Epithelial cell of esophagus (primary cell): Measurements from ENCODE around the gene HNRNPUL1.

Experiments used
- DNase-seq: peaks from one replicate; pipeline ENCODE4 v3.0.0; 2010; ENCODE audit warnings: low read depth
- H3K4me3 ChIP-seq: 2 replicates; pipeline ENCODE4 v1.5.1; 2011; ENCODE audit warnings: mild to moderate bottlenecking, low read length, control low read depth
- TF ChIP-seq, protein P1 (sequence below): IDR thresholded peaks from 2 replicates; pipeline ENCODE4 v1.5.1; 2011; ENCODE audit warnings: low read depth, mild to moderate bottlenecking, low read length, control low read depth, inconsistent platforms; ENCODE audit not compliant: insufficient read depth; ENCODE audit errors: missing control alignments

Gene HNRNPUL1

DNA sequence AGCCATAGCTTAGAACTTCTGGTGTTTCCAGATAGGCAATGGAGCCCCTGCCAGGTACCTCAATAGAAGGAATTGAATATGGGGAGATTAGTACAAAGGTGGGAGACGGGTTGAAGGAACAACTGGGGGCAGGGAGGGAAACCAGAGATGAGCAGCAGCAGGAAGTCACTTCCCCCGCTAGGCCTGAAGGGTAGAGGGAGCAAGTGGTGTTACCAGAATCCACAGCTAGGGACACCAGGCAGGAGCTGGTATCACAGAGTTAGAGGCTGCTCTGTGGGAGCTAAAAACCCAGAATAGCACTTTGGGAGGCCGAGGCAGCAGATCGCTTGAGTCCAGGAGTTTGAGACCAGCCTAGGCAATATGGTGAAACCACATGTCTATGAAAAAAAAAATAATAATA lies 15.3 kb upstream of the HNRNPUL1 start:
- no peak for DNase-seq
- no peak overlapping the region for H3K4me3 ChIP-seq
- TF ChIP-seq, protein P1, sequence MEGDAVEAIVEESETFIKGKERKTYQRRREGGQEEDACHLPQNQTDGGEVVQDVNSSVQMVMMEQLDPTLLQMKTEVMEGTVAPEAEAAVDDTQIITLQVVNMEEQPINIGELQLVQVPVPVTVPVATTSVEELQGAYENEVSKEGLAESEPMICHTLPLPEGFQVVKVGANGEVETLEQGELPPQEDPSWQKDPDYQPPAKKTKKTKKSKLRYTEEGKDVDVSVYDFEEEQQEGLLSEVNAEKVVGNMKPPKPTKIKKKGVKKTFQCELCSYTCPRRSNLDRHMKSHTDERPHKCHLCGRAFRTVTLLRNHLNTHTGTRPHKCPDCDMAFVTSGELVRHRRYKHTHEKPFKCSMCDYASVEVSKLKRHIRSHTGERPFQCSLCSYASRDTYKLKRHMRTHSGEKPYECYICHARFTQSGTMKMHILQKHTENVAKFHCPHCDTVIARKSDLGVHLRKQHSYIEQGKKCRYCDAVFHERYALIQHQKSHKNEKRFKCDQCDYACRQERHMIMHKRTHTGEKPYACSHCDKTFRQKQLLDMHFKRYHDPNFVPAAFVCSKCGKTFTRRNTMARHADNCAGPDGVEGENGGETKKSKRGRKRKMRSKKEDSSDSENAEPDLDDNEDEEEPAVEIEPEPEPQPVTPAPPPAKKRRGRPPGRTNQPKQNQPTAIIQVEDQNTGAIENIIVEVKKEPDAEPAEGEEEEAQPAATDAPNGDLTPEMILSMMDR: no peak

DNA sequence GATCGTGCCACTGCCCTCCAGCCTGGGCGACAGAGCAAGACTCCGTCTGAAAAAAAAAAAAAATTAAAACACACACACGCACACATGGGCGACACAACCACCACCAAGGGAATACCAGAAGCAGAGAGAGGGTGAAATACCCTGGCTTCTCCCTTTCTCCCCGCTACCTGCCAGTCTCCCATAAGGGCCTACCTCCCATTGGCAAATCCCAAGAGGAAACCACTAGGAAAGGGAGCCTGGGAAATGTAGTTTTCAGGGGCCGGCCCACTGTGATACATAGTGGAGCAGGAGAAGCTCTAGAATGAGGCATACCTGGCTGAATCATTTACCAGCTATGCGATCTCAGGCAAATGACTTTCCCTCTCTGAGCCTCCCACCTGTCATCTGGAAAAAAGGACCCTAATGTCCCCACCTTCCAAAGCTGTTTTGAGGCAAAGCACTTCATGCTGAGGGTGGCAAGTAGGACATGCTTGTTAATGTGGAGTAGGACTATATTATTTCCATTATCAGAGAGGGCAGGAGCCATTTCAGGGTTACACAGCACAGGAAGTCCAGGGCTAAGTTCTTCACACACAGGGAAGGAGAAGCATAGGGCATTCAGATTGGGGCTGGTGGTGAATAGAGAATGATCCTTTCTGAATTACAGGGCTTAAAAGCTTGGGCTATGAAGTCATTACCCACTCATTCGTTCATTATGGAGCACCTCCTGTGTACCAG lies 14.3 kb upstream of the HNRNPUL1 start:
- no peak overlapping the region for H3K4me3 ChIP-seq
- TF ChIP-seq, protein P1: no peak
- DNase-seq: peak; percentile 53

DNA sequence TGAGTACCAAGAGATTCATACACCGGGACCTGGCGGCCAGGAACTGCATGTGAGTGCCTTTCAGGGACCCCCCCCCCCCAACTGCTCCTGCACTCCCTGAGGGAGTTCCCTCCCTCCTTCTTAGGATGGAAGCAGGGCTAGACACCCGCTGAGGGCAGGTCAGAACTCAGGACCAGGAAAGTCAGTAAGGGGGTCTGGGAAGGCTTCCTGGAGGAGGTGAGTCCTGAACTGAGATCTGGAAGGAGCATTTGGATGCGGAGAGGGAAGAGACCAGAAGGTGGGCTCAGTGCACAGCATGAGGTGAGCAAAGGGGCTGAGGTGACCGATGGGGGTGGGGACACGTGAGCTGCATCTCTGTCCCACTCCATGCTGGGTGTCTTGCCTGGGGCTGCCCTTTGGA lies 10.5 kb upstream of the HNRNPUL1 start:
- no peak overlapping the region for H3K4me3 ChIP-seq
- DNase-seq: no peak
- TF ChIP-seq, protein P1: no peak

DNA sequence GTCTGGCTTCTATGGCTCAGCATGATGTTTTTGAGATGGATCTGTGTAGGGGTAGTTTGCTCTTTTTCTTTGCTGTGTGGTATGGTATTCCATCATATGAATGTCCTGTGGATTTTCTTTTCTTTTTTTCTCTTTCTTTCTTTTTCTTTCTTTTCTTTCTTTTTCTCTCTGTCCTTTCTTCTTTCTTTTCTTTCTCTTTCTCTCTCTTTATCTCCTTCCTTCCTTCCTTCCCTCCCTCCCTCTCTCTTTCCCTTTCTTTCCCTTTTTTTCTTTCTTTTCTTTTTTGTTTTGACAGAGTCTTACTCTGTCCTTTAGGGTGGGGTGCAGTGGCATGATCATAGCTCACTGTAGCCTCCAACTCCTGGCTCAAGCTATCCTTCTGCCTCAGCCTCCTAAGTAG lies 9.0 kb upstream of the HNRNPUL1 start:
- no peak for DNase-seq
- TF ChIP-seq, protein P1: no peak
- no peak overlapping the region for H3K4me3 ChIP-seq

DNA sequence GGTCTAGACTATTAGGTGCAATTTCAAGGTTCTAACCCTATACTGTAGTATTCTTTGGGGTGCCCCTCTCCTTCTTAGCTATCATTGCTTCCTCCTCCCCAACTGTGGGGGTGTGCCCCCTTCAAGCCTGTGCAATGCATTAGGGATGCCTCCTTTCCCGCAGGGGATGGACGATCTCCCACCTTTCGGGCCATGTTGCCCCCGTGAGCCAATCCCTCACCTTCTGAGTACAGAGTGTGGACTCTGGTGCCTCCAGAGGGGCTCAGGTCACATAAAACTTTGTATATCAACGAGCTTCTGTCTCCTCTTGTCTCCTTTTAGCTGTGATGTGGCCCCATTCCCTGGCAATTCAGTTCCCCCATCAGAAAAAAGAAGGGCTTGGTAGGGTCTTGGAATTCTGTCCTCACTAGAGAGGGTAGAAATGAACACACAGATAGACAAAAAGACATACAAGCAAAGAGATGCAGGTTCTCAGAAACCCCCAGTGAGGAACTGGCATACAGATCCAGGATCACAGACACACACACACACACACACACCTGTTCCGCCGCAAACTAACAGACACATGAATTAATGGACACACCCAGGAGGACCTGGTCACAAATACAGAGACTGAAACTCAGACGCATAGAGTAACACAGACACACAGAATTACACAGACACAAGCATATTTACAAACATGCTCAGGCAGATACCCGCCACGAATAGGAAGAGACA lies 2.5 kb upstream of the HNRNPUL1 start:
- no peak for DNase-seq

DNA sequence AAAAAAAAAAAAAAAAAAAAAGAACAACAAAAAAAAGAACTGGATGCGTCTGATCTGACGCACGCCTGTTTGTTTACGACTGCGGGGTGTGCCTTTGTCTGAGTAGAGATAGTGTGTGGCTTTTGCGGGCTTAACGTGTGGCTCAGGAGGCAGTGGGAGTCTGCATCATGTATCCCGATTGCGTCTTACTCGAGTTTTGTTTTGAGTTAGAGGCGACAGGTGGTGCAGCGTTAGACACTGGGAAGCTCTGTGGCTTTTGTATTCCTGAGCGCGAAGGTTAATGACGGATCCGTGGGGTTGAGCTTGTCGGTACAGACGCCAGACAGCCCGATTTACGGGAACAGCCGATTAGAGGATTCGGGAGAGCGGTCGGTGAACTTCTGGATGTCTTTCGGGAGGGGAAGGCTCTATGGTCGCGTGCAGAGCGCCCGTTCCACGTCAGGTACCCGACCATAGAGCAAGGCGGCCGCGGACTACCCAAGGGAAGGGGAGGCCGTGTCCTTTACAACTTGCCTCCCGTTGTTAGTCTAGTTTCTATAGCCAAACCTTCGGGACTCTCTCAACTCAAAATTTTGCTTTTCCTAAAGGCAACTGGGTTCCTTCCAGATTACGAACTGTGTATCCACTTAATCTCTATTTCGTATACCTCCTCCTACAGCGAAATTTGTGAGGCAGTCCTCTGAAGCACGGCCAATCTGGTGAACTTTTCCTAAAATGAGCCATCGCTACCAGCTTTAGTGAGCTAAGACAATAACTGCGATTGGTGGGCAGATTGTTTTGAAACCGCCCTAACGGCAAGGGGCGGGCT lies 926 bp upstream of the HNRNPUL1 start:
- DNase-seq: peak; percentile 79
- TF ChIP-seq, protein P1: no peak

More for the DNA sequence above, 2.5 kb upstream of the HNRNPUL1 start:
- TF ChIP-seq, protein P1: no peak
- H3K4me3 ChIP-seq: peak overlapping the region; percentile 95

More for the DNA sequence above, 926 bp upstream of the HNRNPUL1 start:
- peak overlapping the region; percentile 95 for H3K4me3 ChIP-seq
